ENCODE data around the gene CD52. TPM values are rescaled to one million over a fixed set of nuclear protein-coding genes. Genes with fewer than 3 reads are reported as not detected.
A peak's percentile ranks its signal among the peaks of the same experiment; 100 is the strongest.

CD52 gene
- total and polyA plus RNA-seq, 2 of the 13 experiments (the other 11 are each of a cell fraction or from before 2014, with no cell fraction given) = 0.32 TPM; not detected in 1

GRCh38 chr1:26363549-26364448, 46.0 kb downstream of the CD52 start (continued):
- TF ChIP-seq FOXC1 (CRISPR knock-in tag; IDR thresholded peaks at IDR 0.05; ENCODE audit: borderline replicate concordance) (no peak; the same call in 1 of the 2 replicates), PHF8 (CRISPR knock-in tag; IDR thresholded peaks at IDR 0.05) (no peak), GFI1 (CRISPR knock-in tag; IDR thresholded peaks at IDR 0.05; ENCODE audit: borderline replicate concordance) (no peak), GABPB1 (CRISPR knock-in tag; IDR thresholded peaks at IDR 0.05) (no peak), ZNF292 (CRISPR knock-in tag; IDR thresholded peaks at IDR 0.05; ENCODE audit: borderline replicate concordance, low read depth) (0 out of 2 replicates have a peak, but pooled peaks have one; percentile 27), NCOR1 (IDR thresholded peaks at IDR 0.05; ENCODE audit: borderline replicate concordance, low read length) (no peak), NR2F6 (IDR thresholded peaks at IDR 0.05) (no peak), NR2F6 (CRISPR knock-in tag; IDR thresholded peaks at IDR 0.05) (peak; percentile 39; the same call in 1 of the 2 replicates), EZH2 (conservative IDR thresholded peaks at IDR 0.05; ENCODE audit: low read depth, low read length) (no peak), RXRB (CRISPR knock-in tag; IDR thresholded peaks at IDR 0.05; ENCODE audit: borderline replicate concordance) (peak; percentile 65; the same call in 1 of the 2 replicates), HMGXB4 (CRISPR knock-in tag; IDR thresholded peaks at IDR 0.05; ENCODE audit: borderline replicate concordance in 1 of 2, low read depth in 1 of 2) (peak; percentile 53 to 76; a peak in 3 of 4 replicates), MAX (IDR thresholded peaks at IDR 0.05) (peak; percentile 26; the same call in 1 of the 2 replicates), SAFB2 (CRISPR knock-in tag; IDR thresholded peaks at IDR 0.05; ENCODE audit: borderline replicate concordance, low read depth) (no peak), MAZ (IDR thresholded peaks at IDR 0.05; ENCODE audit: borderline replicate concordance, low read depth, low read length) (no peak), MAZ (CRISPR knock-in tag; IDR thresholded peaks at IDR 0.05; ENCODE audit: low read depth) (no peak), NBN (conservative IDR thresholded peaks at IDR 0.05) (no peak), RBAK (CRISPR knock-in tag; IDR thresholded peaks at IDR 0.05) (no peak), MLLT10 (CRISPR knock-in tag; IDR thresholded peaks at IDR 0.05) (no peak), ZNF775 (CRISPR knock-in tag; IDR thresholded peaks at IDR 0.05; ENCODE audit: borderline replicate concordance) (no peak), BATF2 (CRISPR knock-in tag; IDR thresholded peaks at IDR 0.05) (no peak), ELF1 (CRISPR knock-in tag; IDR thresholded peaks at IDR 0.05) (peak; percentile 55)
- TF ChIP-seq, protein P1, sequence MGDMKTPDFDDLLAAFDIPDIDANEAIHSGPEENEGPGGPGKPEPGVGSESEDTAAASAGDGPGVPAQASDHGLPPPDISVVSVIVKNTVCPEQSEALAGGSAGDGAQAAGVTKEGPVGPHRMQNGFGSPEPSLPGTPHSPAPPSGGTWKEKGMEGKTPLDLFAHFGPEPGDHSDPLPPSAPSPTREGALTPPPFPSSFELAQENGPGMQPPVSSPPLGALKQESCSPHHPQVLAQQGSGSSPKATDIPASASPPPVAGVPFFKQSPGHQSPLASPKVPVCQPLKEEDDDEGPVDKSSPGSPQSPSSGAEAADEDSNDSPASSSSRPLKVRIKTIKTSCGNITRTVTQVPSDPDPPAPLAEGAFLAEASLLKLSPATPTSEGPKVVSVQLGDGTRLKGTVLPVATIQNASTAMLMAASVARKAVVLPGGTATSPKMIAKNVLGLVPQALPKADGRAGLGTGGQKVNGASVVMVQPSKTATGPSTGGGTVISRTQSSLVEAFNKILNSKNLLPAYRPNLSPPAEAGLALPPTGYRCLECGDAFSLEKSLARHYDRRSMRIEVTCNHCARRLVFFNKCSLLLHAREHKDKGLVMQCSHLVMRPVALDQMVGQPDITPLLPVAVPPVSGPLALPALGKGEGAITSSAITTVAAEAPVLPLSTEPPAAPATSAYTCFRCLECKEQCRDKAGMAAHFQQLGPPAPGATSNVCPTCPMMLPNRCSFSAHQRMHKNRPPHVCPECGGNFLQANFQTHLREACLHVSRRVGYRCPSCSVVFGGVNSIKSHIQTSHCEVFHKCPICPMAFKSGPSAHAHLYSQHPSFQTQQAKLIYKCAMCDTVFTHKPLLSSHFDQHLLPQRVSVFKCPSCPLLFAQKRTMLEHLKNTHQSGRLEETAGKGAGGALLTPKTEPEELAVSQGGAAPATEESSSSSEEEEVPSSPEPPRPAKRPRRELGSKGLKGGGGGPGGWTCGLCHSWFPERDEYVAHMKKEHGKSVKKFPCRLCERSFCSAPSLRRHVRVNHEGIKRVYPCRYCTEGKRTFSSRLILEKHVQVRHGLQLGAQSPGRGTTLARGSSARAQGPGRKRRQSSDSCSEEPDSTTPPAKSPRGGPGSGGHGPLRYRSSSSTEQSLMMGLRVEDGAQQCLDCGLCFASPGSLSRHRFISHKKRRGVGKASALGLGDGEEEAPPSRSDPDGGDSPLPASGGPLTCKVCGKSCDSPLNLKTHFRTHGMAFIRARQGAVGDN (CRISPR knock-in tag; IDR thresholded peaks at IDR 0.05) = peak; percentile 73

Measured in HepG2 (cell line).